GM08714 (cell line): ENCODE results near the gene FRYL.
"Not testable (repeated sequence)": the region's sequence is repeated elsewhere in the genome, so short reads cannot be mapped to it uniquely, and the experiment has no call there.

Experiments used
- H3K4me3 ChIP-seq: fragments of 200-500 bp; sonication (Bioruptor generic); 2 replicates; pipeline ENCODE4 v1.5.1; 2014; ENCODE audit warnings: mild to moderate bottlenecking, low read length, inconsistent platforms
- ZNF274 ChIP-seq: IDR thresholded peaks from 2 replicates; pipeline ENCODE4 v1.6.1; 2012; ENCODE audit warnings: mild to moderate bottlenecking, low read depth, low read length

The FRYL gene

DNA sequence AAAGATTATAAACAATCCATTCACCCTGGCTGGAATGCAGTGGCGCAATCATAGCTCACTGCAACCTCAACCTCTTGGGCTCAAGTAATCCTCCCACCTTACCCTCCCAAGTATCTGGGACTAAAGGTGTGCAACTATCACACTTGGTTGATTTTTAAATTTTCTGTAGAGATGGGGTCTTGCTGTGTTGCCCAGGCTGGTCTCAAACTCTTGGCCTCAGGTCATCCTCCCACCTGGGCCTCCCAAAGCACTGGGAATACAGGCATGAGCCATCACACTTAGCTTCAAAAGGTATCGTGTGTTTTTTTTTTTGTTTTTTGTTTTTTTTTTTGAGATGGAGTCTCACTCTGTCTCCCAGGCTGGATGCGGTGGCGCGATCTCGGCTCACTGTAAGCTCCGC lies 71.5 kb downstream of the FRYL start:
- no peak overlapping the region for H3K4me3 ChIP-seq
- TF ChIP-seq ZNF274: no peak

DNA sequence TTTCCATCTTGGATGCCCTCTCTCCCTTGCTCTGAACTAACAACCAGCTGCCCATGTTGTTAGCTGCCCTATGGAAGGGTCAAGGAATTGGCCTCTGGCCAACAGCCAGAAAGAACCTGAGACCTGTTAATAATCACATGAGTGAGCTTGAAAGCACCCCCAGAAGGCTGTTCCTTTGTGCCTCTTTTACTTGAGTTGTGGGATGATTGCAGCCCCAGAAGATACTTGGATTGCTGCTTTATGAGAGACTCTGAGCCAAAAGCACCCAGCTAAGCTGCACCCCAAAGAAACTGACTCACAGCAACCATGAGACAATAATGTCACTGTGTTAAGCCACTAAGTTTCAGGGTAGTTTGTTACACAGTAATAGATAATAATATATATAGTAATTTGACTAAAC lies 73.3 kb downstream of the FRYL start:
- no peak for TF ChIP-seq ZNF274
- H3K4me3 ChIP-seq: no peak overlapping the region

DNA sequence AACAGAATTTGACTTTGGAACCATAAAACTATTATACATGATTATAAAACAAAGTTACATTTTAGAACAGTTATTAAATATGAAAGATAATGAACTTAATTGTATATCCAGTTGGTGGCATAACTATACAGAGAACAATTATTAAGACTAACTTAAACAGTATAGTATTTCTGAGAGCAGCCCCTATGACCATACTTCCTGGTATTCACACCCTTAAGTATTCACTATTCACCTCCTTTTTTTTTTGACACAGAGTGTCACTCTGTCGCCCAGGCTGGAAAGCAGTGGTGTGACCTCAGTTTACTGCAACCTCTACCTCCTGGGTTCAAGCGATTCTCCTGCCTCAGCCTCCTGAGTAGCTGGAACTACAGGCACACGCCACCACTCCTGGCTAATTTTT lies 74.5 kb downstream of the FRYL start:
- no peak for TF ChIP-seq ZNF274
- H3K4me3 ChIP-seq: no peak overlapping the region

DNA sequence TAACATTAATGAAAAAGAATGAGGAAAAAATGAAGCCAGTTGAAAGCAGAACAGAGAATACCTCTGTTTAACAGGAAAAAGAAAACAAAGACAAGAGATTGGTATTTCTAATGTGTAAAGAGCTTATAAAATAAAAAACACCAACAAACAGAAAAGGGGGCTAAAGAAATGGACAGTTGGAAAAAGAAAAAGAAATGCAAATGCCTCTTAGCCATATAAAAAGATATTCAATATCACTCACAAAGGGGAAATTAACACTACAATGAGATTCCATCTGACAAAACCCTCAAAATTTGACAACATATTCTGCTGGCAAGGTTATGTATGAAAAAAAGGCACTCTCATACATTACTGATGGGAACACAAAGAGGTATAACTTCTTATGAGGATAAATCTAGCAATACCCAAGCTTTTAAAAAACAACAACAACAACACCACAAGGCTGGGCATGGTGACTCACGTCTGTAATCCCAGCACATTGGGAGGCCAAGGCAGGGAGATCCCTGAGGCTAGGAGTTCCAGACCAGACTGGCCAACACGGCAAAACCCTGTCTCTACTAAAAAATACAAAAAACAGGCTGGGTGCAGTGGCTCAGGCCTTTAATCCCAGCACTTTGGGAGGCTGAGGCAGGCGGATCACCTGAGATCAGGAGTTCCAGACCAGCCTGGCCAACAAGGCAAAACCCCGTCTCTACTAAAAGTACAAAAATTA lies 75.8 kb downstream of the FRYL start:
- no peak overlapping the region for H3K4me3 ChIP-seq
- no peak for TF ChIP-seq ZNF274

DNA sequence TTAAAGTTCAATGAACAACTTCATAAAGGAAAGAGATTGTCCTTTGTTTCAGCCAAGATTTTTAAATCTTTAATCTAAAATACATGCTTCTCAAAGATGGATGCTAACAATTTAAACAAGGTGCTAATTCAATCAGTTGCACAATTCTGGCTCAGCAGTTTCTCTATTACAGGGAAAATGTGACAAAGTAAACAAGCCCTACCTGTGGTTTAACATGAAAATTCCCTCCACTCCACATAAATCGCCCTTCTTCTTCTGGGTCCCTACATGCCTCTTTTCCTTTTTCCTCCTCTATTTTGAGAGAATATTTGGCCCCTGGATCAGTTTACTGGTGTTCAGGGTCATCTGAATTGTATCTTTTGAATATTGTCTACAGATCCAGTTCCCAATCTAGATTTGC lies 80.6 kb downstream of the FRYL start:
- no peak overlapping the region for H3K4me3 ChIP-seq
- no peak for TF ChIP-seq ZNF274

DNA sequence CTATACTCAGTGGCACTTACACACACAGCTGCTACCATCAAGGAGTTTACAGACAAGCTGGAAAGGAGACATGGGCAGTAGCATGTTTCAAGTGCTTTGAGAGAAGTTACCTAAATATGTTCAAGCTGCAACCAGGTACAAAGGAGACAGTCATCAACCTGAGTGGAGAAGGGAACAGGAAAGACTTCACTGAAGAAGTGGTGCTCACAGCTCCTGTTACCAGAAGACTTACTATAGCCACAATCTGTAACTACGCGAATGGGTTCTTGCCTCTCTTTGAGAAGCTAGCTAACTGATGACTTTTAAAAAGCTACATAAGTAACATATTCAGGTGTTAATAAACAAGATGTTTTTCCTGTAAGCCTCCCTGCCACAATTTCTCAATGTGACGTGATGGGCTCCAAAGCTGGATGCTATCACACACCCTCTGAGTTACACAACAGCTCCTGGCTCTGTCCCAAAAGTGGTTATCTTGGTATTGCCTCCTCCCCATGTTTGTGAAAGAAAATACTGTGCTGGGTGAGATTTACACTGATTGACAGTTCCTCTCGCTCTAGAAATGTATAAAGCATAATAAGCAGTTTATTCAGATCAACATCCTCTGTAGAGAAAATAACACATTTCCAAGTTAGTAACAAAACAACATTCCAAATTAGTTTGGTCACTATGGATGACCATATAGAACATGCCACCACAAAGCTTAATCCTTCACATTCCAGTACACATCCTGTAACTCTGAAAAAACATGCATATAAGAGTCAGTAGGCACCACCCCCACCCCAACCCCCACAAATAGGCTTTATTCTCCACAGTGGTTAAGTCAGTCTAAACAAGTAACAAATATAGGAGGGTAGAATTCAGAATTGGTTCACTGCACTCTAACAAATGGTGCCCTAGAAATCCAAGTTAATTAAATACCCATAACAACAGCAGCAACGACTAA lies 81.8 kb downstream of the FRYL start:
- no peak for TF ChIP-seq ZNF274
- no peak overlapping the region for H3K4me3 ChIP-seq

DNA sequence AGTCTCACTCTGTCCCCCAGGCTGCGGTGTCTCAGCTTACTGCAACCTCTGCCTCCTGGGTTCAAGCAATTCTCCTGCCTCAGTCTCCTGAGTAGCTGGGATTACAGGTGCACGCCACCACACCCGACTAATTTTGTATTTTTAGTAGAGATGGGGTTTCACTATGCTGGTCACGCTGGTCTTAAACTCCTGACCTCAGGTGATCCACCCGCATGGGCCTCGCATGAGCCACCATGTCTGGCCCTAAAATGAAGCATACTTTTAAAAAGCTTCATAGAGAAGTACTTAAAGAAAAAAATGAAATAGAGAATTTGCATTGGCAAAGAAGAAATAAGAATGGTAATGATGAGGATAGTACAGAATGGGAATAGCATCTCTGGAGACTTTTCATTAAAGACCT lies 82.6 kb downstream of the FRYL start:
- not testable (repeated sequence) for H3K4me3 ChIP-seq

DNA sequence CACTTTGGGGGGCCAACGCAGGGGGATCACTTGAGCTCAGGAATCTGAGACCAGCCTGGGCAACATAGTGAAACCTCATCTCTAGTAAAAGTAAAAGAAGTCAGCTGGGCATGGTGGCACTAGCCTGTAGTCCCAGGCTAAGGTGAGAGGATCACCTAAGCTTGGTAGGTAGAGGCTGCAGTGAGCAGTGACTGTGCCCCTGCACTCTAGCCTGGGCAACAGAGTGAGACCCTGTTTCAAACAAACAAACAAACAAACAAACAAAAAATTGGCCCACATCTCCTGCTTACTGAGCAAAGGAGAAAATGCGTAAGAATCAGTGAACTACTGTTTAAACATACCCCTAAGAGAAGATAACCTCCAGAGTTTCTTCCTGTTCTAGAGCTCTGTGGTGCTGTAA lies 85.3 kb downstream of the FRYL start:
- no peak for TF ChIP-seq ZNF274
- H3K4me3 ChIP-seq: no peak overlapping the region

DNA sequence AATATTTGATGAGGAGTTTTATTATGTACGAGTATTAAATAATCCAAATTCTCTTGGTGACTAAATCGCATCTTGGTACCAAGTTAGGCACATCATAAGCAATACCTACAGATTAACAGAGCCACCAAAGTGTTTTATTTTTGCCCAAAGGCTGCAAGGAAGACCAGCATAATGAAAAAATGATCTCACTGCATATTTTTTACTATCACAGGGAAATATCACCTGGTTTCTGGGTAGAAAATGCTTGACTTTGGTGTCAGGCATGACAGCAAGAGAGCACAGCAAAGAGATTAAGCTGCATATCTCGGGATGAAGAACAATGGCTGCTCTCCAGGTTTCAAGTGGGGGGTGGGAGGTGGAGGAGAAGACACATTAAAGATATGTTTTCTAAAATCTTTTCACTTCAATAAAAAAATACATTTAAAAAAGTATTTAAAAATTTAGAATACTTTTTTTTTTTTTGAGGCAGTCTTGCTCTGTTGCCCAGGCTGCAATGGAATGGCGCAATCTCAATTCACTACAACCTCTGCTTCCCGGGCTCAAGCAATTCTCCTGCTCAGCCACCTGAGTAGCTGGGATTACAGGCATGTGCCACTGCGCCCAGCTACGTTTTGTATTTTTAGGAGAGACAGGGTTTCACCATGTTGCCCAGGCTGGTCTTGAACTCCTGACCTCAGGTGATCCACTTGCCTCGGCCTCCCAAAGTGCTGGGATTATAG lies 86.1 kb downstream of the FRYL start:
- H3K4me3 ChIP-seq: no peak overlapping the region
- TF ChIP-seq ZNF274: no peak

DNA sequence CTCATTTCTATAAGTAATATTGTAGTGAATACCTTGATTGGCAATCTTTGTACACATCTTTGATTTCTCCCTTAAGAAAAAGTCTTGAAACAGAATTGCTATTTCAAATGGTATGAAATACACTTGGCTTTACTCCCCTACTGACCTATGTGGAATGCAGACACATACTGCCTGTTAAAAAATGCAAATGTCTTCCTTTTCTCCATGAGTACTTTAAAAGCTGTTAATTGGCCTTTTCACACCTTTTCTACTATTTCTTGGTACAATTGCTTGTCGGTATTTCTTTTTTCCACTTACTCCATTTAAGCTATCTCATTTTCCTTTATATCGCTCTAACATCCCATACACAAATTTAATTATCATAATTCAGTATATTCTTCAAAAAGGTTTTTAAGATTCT lies 87.2 kb downstream of the FRYL start:
- no peak overlapping the region for H3K4me3 ChIP-seq
- no peak for TF ChIP-seq ZNF274

DNA sequence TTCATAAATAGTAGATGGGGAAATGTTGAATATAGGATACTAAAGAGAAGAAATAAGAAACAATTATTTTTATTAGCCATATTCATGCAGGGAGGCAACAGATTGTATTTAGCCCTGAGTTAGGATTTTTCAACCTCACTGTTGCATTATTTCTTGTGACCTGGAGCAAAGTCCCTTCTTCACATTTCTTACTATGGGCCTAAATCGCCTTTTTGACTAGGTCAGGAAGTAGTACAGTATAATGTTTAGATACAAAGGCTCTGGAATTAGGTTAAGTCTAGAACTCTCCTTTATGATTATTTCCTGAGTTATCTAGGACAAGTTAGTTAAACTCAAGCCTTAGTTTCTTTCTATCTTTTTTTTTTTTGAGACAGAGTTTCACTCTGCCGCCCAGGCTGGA lies 88.0 kb downstream of the FRYL start:
- no peak overlapping the region for H3K4me3 ChIP-seq

DNA sequence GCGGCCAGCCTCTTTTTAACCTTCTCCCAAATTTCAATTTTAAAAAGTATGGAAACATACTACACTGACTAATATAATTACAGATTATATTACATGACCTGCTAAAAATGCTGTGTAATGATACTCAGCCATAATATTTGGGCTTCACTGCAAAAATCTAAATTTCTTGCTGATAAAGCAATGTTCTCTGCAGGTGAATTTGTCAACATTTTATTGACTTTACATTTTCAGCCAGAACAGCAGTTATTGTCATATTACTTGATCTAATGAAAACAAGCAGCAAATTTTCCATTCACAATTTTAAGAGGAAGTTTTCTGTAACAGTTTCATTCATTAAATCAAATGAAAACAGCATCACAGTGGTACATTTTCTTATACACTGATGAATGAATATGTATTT lies 91.1 kb downstream of the FRYL start:
- TF ChIP-seq ZNF274: no peak
- H3K4me3 ChIP-seq: no peak overlapping the region

More for the DNA sequence above, 88.0 kb downstream of the FRYL start:
- no peak for TF ChIP-seq ZNF274

DNA sequence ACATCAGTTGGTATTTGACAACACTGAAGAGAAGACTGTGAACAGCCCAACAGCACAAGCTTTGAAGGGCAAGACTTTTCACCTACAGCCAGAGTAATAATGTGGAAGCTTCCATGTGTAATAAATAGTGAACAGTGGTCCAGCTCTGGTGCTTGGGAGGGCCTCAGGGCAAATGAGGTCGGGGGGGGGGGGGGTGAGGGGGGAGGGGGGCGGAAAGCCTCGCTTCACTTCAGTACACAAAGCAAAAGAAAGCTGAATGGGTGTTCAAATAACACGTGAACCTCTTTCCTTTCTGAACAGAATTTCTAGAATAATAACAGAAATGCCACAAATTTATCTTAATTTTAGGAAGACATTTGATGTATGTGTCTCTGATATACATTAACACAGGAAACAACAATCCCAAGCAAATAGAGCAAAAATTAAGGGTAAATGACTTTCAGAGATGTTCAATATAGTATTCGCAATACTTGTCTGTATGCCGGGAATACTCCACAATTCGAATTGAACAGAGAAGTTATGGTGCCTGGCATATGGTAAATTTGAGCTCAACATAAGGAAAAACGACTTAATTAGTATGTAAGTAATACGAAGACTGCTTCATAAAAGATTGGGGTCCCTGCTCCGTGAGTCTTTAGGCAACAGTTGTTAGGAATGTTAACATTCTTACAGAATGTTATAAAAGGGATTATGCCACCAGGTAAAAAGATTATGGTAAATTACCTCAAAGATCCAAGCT lies 92.6 kb downstream of the FRYL start:
- no peak overlapping the region for H3K4me3 ChIP-seq
- no peak for TF ChIP-seq ZNF274

DNA sequence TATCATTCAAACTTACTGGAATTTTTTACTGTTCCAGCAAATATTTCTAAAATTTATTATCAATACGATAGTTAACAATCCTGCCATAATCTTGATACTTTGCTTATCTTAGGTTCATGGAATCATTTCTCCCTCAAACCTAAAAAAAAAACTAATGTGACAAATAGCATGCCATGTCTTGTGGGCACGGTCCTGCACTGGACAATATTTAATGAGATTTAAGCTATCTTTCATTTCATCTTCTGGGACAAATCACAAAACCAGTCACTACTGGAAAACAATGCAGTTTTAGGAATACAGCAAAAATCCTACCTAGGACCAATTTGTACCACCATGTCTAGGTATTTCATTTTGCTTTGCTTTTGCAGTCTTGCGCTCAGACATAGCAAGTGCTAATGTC lies 93.7 kb downstream of the FRYL start:
- H3K4me3 ChIP-seq: no peak overlapping the region
- TF ChIP-seq ZNF274: no peak
